ENCODE measurements around the gene MTHFD1L.

- TF ChIP-seq PAX5 (IDR thresholded peaks at IDR 0.05; ENCODE audit: insufficient read depth, low read length, severe bottlenecking) = no peak
- no peak for TF ChIP-seq POLR2AphosphoS5 (IDR thresholded peaks at IDR 0.05; ENCODE audit: low read depth, low read length)
- TF ChIP-seq POLR2A (IDR thresholded peaks at IDR 0.05; ENCODE audit: low read depth, low read length) = no peak
These were observed 208.2 kb downstream of the MTHFD1L start for GRCh38 chr6:151073701-151074100.

Data from GM12891 (cell line).